ENCODE measurements around the gene TLE3.

GRCh38 chr15:70002897-70003296, 94.8 kb downstream of the TLE3 start:
- TF ChIP-seq CTCF (IDR thresholded peaks at IDR 0.05), result no peak
- TF ChIP-seq POLR2A (IDR thresholded peaks at IDR 0.05), result no peak

All from body of pancreas (tissue), 4 donors.